ENCODE measurements around the gene PNCK.
A peak's percentile ranks its signal among the peaks of the same experiment; 100 is the strongest.
"Not testable (repeated sequence)": the region's sequence is repeated elsewhere in the genome, so short reads cannot be mapped to it uniquely, and the experiment has no call there.

The PNCK gene

GRCh38 chrX:153688071-153688470, 14.5 kb upstream of the PNCK start:
- TF ChIP-seq CTCF (IDR thresholded peaks at IDR 0.05; ENCODE audit: low read depth, low read length, missing control alignments): no peak
- no peak for DNase-seq (ENCODE audit: low read depth)
- no peak overlapping the region for H3K4me3 ChIP-seq (ENCODE audit: low read depth, low read length)

GRCh38 chrX:153687121-153688039, 13.8 kb upstream of the PNCK start, which contains the start of gene SLC6A8:
Gene SLC6A8 (plus strand): TSS chrX:153687926. CDS start chrX:153688575, 649 bp downstream.
- peak; percentile 42 for TF ChIP-seq CTCF (IDR thresholded peaks at IDR 0.05; ENCODE audit: low read depth, low read length, missing control alignments)
- no peak within 1 kb of the TSS for H3K4me3 ChIP-seq (ENCODE audit: low read depth, low read length)
- no peak for DNase-seq (ENCODE audit: low read depth)

- DNase-seq (ENCODE audit: low read depth): no peak
- TF ChIP-seq CTCF (IDR thresholded peaks at IDR 0.05; ENCODE audit: low read depth, low read length, missing control alignments): no peak
- no peak overlapping the region for H3K4me3 ChIP-seq (ENCODE audit: low read depth, low read length)
Measured at GRCh38 chrX:153686711-153687110, 13.1 kb upstream of the PNCK start.

GRCh38 chrX:153685751-153686696, 12.4 kb upstream of the PNCK start:
- H3K4me3 ChIP-seq (ENCODE audit: low read depth, low read length): no peak overlapping the region
- no peak for TF ChIP-seq CTCF (IDR thresholded peaks at IDR 0.05; ENCODE audit: low read depth, low read length, missing control alignments)
- no peak for DNase-seq (ENCODE audit: low read depth)

- no peak overlapping the region for H3K4me3 ChIP-seq (ENCODE audit: low read depth, low read length)
- no peak for TF ChIP-seq CTCF (IDR thresholded peaks at IDR 0.05; ENCODE audit: low read depth, low read length, missing control alignments)
- DNase-seq (ENCODE audit: low read depth): no peak
Measured at GRCh38 chrX:153685156-153685536, 11.5 kb upstream of the PNCK start.

- no peak overlapping the region for H3K4me3 ChIP-seq (ENCODE audit: low read depth, low read length)
- no peak for TF ChIP-seq CTCF (IDR thresholded peaks at IDR 0.05; ENCODE audit: low read depth, low read length, missing control alignments)
- no peak for DNase-seq (ENCODE audit: low read depth)
Measured at GRCh38 chrX:153684467-153685155, 11.0 kb upstream of the PNCK start.

GRCh38 chrX:153683486-153683885, 9.9 kb upstream of the PNCK start:
- not testable (repeated sequence) for H3K4me3 ChIP-seq (ENCODE audit: low read depth, low read length); DNase-seq (ENCODE audit: low read depth)

All from GM12864 (cell line).